ENCODE measurements around the gene CASP2. TPM values are rescaled to one million over a fixed set of nuclear protein-coding genes. Genes with fewer than 3 reads are reported as not detected.

Gene CASP2
- total RNA-seq, 1 donor from 2014 or later, result 39.8 TPM

DNA sequence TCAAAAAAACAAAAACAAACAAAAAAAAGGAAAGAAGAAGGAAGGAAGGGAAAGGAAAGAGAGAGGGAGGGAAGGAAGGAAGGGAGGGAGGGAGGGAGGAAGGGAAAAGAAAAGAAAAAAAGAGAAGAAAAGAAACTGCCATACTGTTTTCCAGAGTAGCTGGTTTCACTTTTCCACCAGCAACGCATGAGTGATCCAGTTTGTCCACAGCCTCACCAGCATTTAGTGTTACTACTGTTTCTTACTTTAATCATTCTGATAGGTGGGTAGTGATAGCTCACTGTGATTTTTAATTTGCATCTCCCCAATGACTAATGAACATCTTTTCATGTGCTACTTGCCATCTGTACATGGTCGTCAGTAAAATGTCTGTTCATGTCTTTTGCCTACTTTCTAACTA, 15.3 kb upstream of the CASP2 start:
- Histone ChIP-seq H3F3A (ENCODE audit: low read depth) (no peaks in the 10 kb centered on the region), H3K9ac (no peak overlapping the region), H3K9me3 (ENCODE audit: low read depth) (no peaks in the 10 kb centered on the region), H3K27me3 (no peaks in the 10 kb centered on the region), H2AFZ (replicated peaks) (no peak overlapping the region), H3K4me3 (no peak overlapping the region), H3K79me2 (ENCODE audit: low read depth) (no peaks in the 10 kb centered on the region), H3K36me3 (no peaks in the 10 kb centered on the region), H3K27ac (no peak overlapping the region), H4K20me1 (ENCODE audit: low read depth) (no peaks in the 10 kb centered on the region), H3K4me1 (no peaks in the 10 kb centered on the region), H3K4me2 (no peak overlapping the region)
- TF ChIP-seq, protein P1, sequence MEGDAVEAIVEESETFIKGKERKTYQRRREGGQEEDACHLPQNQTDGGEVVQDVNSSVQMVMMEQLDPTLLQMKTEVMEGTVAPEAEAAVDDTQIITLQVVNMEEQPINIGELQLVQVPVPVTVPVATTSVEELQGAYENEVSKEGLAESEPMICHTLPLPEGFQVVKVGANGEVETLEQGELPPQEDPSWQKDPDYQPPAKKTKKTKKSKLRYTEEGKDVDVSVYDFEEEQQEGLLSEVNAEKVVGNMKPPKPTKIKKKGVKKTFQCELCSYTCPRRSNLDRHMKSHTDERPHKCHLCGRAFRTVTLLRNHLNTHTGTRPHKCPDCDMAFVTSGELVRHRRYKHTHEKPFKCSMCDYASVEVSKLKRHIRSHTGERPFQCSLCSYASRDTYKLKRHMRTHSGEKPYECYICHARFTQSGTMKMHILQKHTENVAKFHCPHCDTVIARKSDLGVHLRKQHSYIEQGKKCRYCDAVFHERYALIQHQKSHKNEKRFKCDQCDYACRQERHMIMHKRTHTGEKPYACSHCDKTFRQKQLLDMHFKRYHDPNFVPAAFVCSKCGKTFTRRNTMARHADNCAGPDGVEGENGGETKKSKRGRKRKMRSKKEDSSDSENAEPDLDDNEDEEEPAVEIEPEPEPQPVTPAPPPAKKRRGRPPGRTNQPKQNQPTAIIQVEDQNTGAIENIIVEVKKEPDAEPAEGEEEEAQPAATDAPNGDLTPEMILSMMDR (IDR thresholded peaks at IDR 0.05), result no peak
- TF ChIP-seq EZH2 (IDR thresholded peaks at IDR 0.05) (no peak), EZH2phosphoT487 (IDR thresholded peaks at IDR 0.05) (no peak)
- peaks cover 3% of the 10 kb centered on the region for H3K27me3 Mint-ChIP-seq (ENCODE audit: insufficient read depth, low read depth)
- H3K36me3 Mint-ChIP-seq, result peaks cover 3% of the 10 kb centered on the region
- H3K4me3 Mint-ChIP-seq, result no peak overlapping the region
- H3K9me3 Mint-ChIP-seq, result no peaks in the 10 kb centered on the region
- H3K27ac Mint-ChIP-seq, result no peak overlapping the region
- no peaks in the 10 kb centered on the region for H3K4me1 Mint-ChIP-seq
- no peak for DNase-seq (ENCODE audit: low spot score)

DNA sequence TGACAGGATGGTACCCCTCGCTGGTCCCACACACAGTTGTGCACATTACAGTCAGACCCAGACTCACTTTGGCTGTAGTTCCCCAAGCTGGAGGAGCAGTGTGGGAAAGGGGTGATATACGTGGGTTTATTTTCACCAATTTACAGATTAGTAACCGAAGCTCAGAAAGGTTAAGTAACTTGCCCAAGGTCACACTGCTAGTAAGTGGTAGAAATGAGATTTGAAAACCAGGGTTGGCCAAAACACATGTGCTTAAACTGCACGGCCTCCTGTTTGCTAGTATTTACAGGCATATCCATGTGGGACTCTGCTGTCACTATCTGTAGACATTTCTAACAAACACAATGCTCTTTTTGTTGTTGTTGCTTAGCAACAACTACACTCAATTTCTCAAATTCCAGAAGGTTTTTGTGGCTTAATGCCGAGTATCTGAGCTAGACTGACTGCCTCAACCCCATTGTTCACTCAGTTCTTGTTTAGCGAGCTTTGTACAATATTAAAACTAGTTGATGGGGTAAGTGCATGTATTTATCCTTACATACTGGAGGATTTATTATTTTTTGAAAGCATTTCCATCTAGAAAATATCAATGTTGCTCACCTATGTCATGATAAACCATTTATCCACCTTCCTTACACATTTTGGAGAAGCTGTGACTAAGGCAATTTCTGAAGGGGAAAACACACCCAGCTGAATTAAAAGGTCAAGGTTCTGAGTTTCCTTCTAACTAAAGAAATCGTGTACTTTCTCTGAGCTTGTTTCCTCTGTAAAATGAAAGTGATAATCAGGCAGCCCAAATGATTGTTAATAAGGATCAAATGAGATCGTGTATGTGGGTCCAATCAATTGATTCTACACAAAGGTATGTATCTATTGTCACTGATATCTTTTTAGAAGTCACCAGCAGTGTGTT, 8.7 kb upstream of the CASP2 start:
- Histone ChIP-seq H3K79me2 (ENCODE audit: low read depth) (no peaks in the 10 kb centered on the region), H3K4me1 (peaks cover 10% of the 10 kb centered on the region), H3K27me3 (no peaks in the 10 kb centered on the region), H3F3A (ENCODE audit: low read depth) (no peaks in the 10 kb centered on the region), H3K27ac (no peak overlapping the region), H3K4me3 (no peak overlapping the region), H3K4me2 (peak overlapping the region; percentile 19), H3K36me3 (no peaks in the 10 kb centered on the region), H3K9me3 (ENCODE audit: low read depth) (no peaks in the 10 kb centered on the region), H2AFZ (replicated peaks) (no peak overlapping the region), H3K9ac (no peak overlapping the region), H4K20me1 (ENCODE audit: low read depth) (no peaks in the 10 kb centered on the region)
- Mint-ChIP-seq H3K4me1 (peaks cover 32% of the 10 kb centered on the region), H3K27ac (peak overlapping the region; percentile 93), H3K27me3 (ENCODE audit: insufficient read depth, low read depth) (no peaks in the 10 kb centered on the region), H3K4me3 (no peak overlapping the region), H3K9me3 (no peaks in the 10 kb centered on the region), H3K36me3 (no peaks in the 10 kb centered on the region)
- peak; percentile 67 for DNase-seq (ENCODE audit: low spot score)
- TF ChIP-seq, protein P1 (IDR thresholded peaks at IDR 0.05), result no peak
- TF ChIP-seq EZH2phosphoT487 (IDR thresholded peaks at IDR 0.05) (no peak), EZH2 (IDR thresholded peaks at IDR 0.05) (no peak)

DNA sequence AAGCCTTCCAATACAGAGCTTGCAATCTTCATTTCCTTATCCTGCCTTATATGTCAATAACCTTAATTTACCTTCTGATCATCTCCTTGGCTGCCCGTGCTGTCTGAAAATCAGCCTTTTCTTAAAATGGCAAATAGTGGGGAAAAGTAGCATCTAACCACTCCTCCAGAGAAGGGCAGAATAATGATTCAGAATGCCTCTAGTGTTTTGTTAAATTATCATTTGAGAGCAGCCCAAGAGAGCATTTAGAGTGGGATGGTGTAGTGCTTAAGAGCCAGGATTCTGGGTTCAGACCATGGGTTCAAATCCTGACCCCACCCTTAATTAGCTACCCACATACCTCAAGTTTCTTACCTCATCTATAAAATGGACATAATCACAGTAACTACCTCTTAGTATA, 8.0 kb upstream of the CASP2 start:
- no peak overlapping the region for H3K9ac ChIP-seq
- H3K79me2 ChIP-seq (ENCODE audit: low read depth), result no peaks in the 10 kb centered on the region
- H2AFZ ChIP-seq (replicated peaks), result no peak overlapping the region
- H3K27me3 Mint-ChIP-seq (ENCODE audit: insufficient read depth, low read depth), result no peaks in the 10 kb centered on the region
- no peaks in the 10 kb centered on the region for H3F3A ChIP-seq (ENCODE audit: low read depth)
- no peak overlapping the region for H3K4me2 ChIP-seq
- H3K4me1 ChIP-seq, result peaks cover 10% of the 10 kb centered on the region
- H3K27me3 ChIP-seq, result no peaks in the 10 kb centered on the region
- no peak overlapping the region for H3K4me3 ChIP-seq
- no peaks in the 10 kb centered on the region for H4K20me1 ChIP-seq (ENCODE audit: low read depth)
- TF ChIP-seq EZH2 (IDR thresholded peaks at IDR 0.05), result no peak
- peak overlapping the region; percentile 29 for H3K27ac Mint-ChIP-seq
- H3K9me3 Mint-ChIP-seq, result peaks cover 2% of the 10 kb centered on the region
- no peaks in the 10 kb centered on the region for H3K36me3 Mint-ChIP-seq
- H3K4me1 Mint-ChIP-seq, result peaks cover 37% of the 10 kb centered on the region
- H3K27ac ChIP-seq, result no peak overlapping the region
- no peaks in the 10 kb centered on the region for H3K36me3 ChIP-seq
- H3K9me3 ChIP-seq (ENCODE audit: low read depth), result no peaks in the 10 kb centered on the region
- no peak for DNase-seq (ENCODE audit: low spot score)
- no peak overlapping the region for H3K4me3 Mint-ChIP-seq

- no peak for DNase-seq (ENCODE audit: low spot score)
- Histone ChIP-seq H3K4me2 (no peak overlapping the region), H3K4me3 (no peak overlapping the region), H3K79me2 (ENCODE audit: low read depth) (no peaks in the 10 kb centered on the region), H2AFZ (replicated peaks) (no peak overlapping the region), H3K27me3 (no peaks in the 10 kb centered on the region), H3F3A (ENCODE audit: low read depth) (no peaks in the 10 kb centered on the region), H3K9me3 (ENCODE audit: low read depth) (no peaks in the 10 kb centered on the region), H3K9ac (no peak overlapping the region), H4K20me1 (ENCODE audit: low read depth) (no peaks in the 10 kb centered on the region), H3K36me3 (no peaks in the 10 kb centered on the region), H3K27ac (no peak overlapping the region), H3K4me1 (peaks cover 10% of the 10 kb centered on the region)
- H3K4me3 Mint-ChIP-seq, result no peak overlapping the region
- H3K4me1 Mint-ChIP-seq, result peaks cover 40% of the 10 kb centered on the region
- peaks cover 2% of the 10 kb centered on the region for H3K9me3 Mint-ChIP-seq
- no peaks in the 10 kb centered on the region for H3K27me3 Mint-ChIP-seq (ENCODE audit: insufficient read depth, low read depth)
- TF ChIP-seq, protein P1 (IDR thresholded peaks at IDR 0.05), result no peak
- TF ChIP-seq EZH2 (IDR thresholded peaks at IDR 0.05) (no peak), EZH2phosphoT487 (IDR thresholded peaks at IDR 0.05) (no peak)
- no peaks in the 10 kb centered on the region for H3K36me3 Mint-ChIP-seq
- H3K27ac Mint-ChIP-seq, result peak overlapping the region; percentile 29
Observed at GRCh38 chr7:143280566-143280965, 7.6 kb upstream of the CASP2 start.

All from neural progenitor cell (in vitro differentiated cells).